ENCODE data around the gene LRMDA. TPM values are rescaled to one million over a fixed set of nuclear protein-coding genes. Genes with fewer than 3 reads are reported as not detected.

LRMDA gene
- total RNA-seq, 1 experiment from 2014 or later, result 4.8 TPM

- Histone ChIP-seq H3K4me1 (ENCODE audit: control insufficient read depth in 1 of 2, insufficient read depth in 2 of 2, low read length in 2 of 2) (no peaks in the 10 kb centered on the region), H3K36me3 (ENCODE audit: control insufficient read depth in 1 of 2, insufficient read depth in 2 of 2, low read length in 2 of 2) (no peaks in the 10 kb centered on the region), H3K9me3 (ENCODE audit: control insufficient read depth in 1 of 2, insufficient read depth in 1 of 2, low read depth in 1 of 2, low read length in 2 of 2) (no peaks in the 10 kb centered on the region), H3K79me2 (ENCODE audit: insufficient read depth, low read length) (no peaks in the 10 kb centered on the region), H3K27ac (ENCODE audit: low read depth, low read length) (no peak overlapping the region), H3K9me2 (ENCODE audit: insufficient read depth) (no peaks in the 10 kb centered on the region), H3K27me3 (ENCODE audit: insufficient read depth, low read length) (peaks cover 24% of the 10 kb centered on the region), H4K20me1 (ENCODE audit: insufficient read depth) (no peaks in the 10 kb centered on the region), H2AFZ (ENCODE audit: low read depth, low read length, poor library complexity, severe bottlenecking) (no peak overlapping the region), H3K4me2 (ENCODE audit: low read length) (no peak overlapping the region), H3K9ac (ENCODE audit: low read length) (no peak overlapping the region), H3K4me3 (replicated peaks in 1 of 2; ENCODE audit: low read depth in 1 of 2, low read length in 2 of 2) (no peak overlapping the region)
- ChIA-PET POLR2A (no interaction called here), RAD21 (ENCODE audit: low non-redundant PET in 1 of 2, low total read pairs in 2 of 2, uncharacterized antibody in 2 of 2, unreplicated experiment in 2 of 2) (no interaction called here), CTCF (no interaction called here)
- ATAC-seq (no peak), DNase-seq (ENCODE audit: low read depth, low spot score) (no peak)
- intact Hi-C loops (cut with micrococcal nuclease), result no loop called here
- no peak for TF ChIP-seq ZFX (IDR thresholded peaks at IDR 0.05)
- no peak for TF ChIP-seq TCF7L2 (IDR thresholded peaks at IDR 0.05; ENCODE audit: borderline replicate concordance, extremely low read depth, insufficient read depth, insufficient read length)
- TF ChIP-seq POLR2AphosphoS5 (IDR thresholded peaks at IDR 0.05; ENCODE audit: low read depth, low read length), result no peak
- no peak for TF ChIP-seq ATF3 (IDR thresholded peaks at IDR 0.05)
- TF ChIP-seq CEBPB (IDR thresholded peaks at IDR 0.05; ENCODE audit: low read depth), result no peak
- TF ChIP-seq SIN3A (IDR thresholded peaks at IDR 0.05; ENCODE audit: low read depth), result no peak
- TF ChIP-seq ZNF274 (IDR thresholded peaks at IDR 0.05; ENCODE audit: low read depth, low read length), result no peak
- TF ChIP-seq EZH2phosphoT487 (IDR thresholded peaks at IDR 0.05; ENCODE audit: borderline replicate concordance), result no peak
- TF ChIP-seq EGR1 (IDR thresholded peaks at IDR 0.05; ENCODE audit: low read depth), result no peak
- TF ChIP-seq YY1 (IDR thresholded peaks at IDR 0.05; ENCODE audit: extremely low read depth, insufficient replicate concordance, low read depth, low read length), result no peak
- no peak for TF ChIP-seq ELF1 (IDR thresholded peaks at IDR 0.05; ENCODE audit: borderline replicate concordance, low read depth)
- TF ChIP-seq MAX (IDR thresholded peaks at IDR 0.05), result no peak
- no peak for TF ChIP-seq REST (IDR thresholded peaks at IDR 0.05; ENCODE audit: low read depth)
- no peak for TF ChIP-seq CBX3 (IDR thresholded peaks at IDR 0.05; ENCODE audit: low read depth)
- TF ChIP-seq SRF (IDR thresholded peaks at IDR 0.05; ENCODE audit: low read depth), result no peak
- TF ChIP-seq POLR2A (IDR thresholded peaks at IDR 0.05; ENCODE audit: borderline replicate concordance, extremely low read depth, insufficient read depth, insufficient read length), result no peak
- no TSS peak for BruUV-seq (replicated peaks)
Measured at GRCh38 chr10:75836064-75836463, 404.6 kb downstream of the LRMDA start.

Data from HCT116 (cell line).